HG02678 (cell line): ENCODE results near the gene KISS1R.
A peak's percentile ranks its signal among the peaks of the same experiment; 100 is the strongest.
"Not testable (repeated sequence)": the region's sequence is repeated elsewhere in the genome, so short reads cannot be mapped to it uniquely, and the experiment has no call there.

Experiments
- ATAC-seq: cut with Tn5 transposase; IDR thresholded peaks from one replicate; pipeline ENCODE4 v1.9.1; 2021; ENCODE audit warnings: mild to moderate bottlenecking, moderate library complexity; ENCODE audit not compliant: unreplicated experiment

The KISS1R gene

GRCh38 chr19:952049-952679 is 35.0 kb downstream of the KISS1R start:
- ATAC-seq: no peak

- no peak for ATAC-seq
Measured at GRCh38 chr19:952680-953444, 35.7 kb downstream of the KISS1R start.

- ATAC-seq: no peak
Measured at GRCh38 chr19:953445-954271, 36.5 kb downstream of the KISS1R start.

GRCh38 chr19:954272-954671 is 37.1 kb downstream of the KISS1R start:
- no peak for ATAC-seq

- ATAC-seq: peak; percentile 40
Measured at GRCh38 chr19:954672-955494, 37.8 kb downstream of the KISS1R start.

- no peak for ATAC-seq
Measured at GRCh38 chr19:955803-956765, 39.0 kb downstream of the KISS1R start.

- no peak for ATAC-seq
Measured at GRCh38 chr19:956766-957440, 39.8 kb downstream of the KISS1R start.

- not testable (repeated sequence) for ATAC-seq
Measured at GRCh38 chr19:957578-957977, 40.4 kb downstream of the KISS1R start.

GRCh38 chr19:958967-959855 is 42.1 kb downstream of the KISS1R start:
- ATAC-seq: no peak

GRCh38 chr19:960020-960419 is 42.9 kb downstream of the KISS1R start:
- ATAC-seq: no peak

GRCh38 chr19:960601-960938 is 43.4 kb downstream of the KISS1R start:
- no peak for ATAC-seq

GRCh38 chr19:961866-962620 is 44.9 kb downstream of the KISS1R start:
- no peak for ATAC-seq

- no peak for ATAC-seq
Measured at GRCh38 chr19:962683-963400, 45.7 kb downstream of the KISS1R start.

- no peak for ATAC-seq
Measured at GRCh38 chr19:963486-963951, 46.4 kb downstream of the KISS1R start.

- no peak for ATAC-seq
Measured at GRCh38 chr19:964116-964520, 47.0 kb downstream of the KISS1R start.

GRCh38 chr19:964761-965694 is 47.9 kb downstream of the KISS1R start:
- ATAC-seq: no peak
